SU-DHL-6 (cell line): Measurements from ENCODE around the gene ZCCHC13.

Experiments used
- CTCF ChIP-seq: fragments of 200-600 bp; sonication (generic); IDR thresholded peaks from one replicate; pipeline ENCODE4 v1.5.1; 2017; ENCODE audit warnings: antibody characterized with exemption, mild to moderate bottlenecking, low read length, moderate library complexity; ENCODE audit not compliant: insufficient read depth, poor library complexity, severe bottlenecking
- EZH2phosphoT487 ChIP-seq: fragments of 200-600 bp; sonication (generic), shearing (Covaris generic); conservative IDR thresholded peaks from 2 replicates; pipeline ENCODE4 v1.6.1; 2018; ENCODE audit warnings: mild to moderate bottlenecking, antibody characterized with exemption, low read length, moderate library complexity, mixed read lengths

- TF ChIP-seq CTCF, result no peak
- no peak for TF ChIP-seq EZH2phosphoT487
These were observed 34.9 kb downstream of the ZCCHC13 start for GRCh38 chrX:74338852-74339251.
